ENCODE data around the gene TRIL.

GRCh38 chr7:28921822-28922221 is 36.3 kb downstream of the TRIL start:
- TF ChIP-seq POLR2A (IDR thresholded peaks at IDR 0.05; ENCODE audit: low read length) = no peak
- no peak for TF ChIP-seq GATA1 (IDR thresholded peaks at IDR 0.05; ENCODE audit: low read depth, low read length)

All from erythroblast (primary cell).